Fibroblast of gingiva (primary cell): Measurements from ENCODE around the gene TSC1.

Experiments used
- DNase-seq: peaks from one replicate; pipeline ENCODE4 v3.0.0-alpha.2; 2011; ENCODE audit warnings: low read depth

TSC1 gene

GRCh38 chr9:132944294-132945185 is at the start of gene TSC1:
Gene TSC1, minus strand, starts transcription at chr9:132944616. Its CDS starts 15,744 bp downstream, at chr9:132928872.
- DNase-seq, result peak; percentile 98

- no peak for DNase-seq
Observed at GRCh38 chr9:132993511-132993939, 49.1 kb upstream of the TSC1 start.

DNA sequence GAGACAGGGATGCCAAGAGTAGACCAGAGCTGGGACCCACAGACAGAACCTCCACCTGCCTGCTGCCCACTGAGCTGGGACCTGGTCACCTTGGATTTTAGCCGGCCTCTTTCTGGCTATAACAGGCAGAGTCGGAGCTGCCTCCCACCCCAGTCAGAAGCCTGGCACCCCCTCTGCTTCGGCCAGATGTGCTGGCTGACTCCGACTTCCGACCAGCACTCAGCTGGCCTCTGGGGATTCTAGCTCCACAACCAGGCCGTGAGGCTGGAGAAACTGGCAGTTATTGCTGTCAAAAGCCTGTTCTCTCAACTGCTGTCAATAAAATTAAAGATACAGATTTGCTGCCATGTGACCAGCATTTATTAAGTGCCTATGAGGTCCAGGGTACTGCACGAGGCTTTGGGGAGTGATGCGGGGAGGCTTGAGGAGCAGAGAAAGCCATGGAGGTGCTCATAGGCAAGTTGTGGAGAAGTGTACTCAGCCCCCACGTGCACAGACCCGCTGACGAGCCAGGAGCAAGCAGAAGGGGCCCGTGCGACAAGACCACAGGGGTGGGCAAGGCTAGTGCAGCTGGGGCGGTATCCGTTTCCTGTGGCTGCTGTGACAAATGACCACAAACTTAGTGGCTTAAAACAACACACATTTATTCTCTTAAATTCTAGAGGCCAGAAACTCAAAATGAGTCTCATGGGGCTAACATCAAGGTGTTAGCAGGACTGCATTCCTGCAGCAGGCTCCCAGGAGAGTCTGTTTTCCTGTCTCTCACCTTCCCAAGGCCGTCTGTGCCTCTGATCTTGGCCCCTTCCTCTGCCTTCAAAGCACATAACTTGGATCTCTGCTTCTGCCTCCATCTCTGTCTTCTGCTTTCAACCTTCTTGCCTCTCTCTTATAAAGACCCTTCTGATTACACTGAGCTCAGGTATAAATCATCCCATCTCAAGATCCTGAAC is 47.2 kb upstream of the TSC1 start:
- DNase-seq, result no peak

DNA sequence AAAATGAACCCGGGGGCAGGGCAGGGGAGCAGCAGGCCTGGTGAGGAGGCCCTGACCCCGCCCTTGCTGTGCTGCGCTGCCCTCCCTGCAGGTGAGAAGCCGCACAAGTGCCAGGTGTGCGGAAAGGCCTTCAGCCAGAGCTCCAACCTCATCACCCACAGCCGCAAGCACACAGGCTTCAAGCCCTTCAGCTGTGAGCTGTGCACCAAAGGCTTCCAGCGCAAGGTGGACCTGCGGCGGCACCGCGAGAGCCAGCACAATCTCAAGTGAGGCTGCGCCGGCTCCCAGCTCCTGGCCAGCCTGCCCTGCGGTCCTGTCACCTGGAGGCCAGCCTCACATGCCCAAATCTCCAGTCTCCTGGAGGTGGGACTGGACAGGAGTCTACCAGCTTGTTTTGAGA is 46.4 kb upstream of the TSC1 start:
- DNase-seq, result no peak

- peak; percentile 6 for DNase-seq
Observed at GRCh38 chr9:132989998-132990557, 45.7 kb upstream of the TSC1 start.

DNA sequence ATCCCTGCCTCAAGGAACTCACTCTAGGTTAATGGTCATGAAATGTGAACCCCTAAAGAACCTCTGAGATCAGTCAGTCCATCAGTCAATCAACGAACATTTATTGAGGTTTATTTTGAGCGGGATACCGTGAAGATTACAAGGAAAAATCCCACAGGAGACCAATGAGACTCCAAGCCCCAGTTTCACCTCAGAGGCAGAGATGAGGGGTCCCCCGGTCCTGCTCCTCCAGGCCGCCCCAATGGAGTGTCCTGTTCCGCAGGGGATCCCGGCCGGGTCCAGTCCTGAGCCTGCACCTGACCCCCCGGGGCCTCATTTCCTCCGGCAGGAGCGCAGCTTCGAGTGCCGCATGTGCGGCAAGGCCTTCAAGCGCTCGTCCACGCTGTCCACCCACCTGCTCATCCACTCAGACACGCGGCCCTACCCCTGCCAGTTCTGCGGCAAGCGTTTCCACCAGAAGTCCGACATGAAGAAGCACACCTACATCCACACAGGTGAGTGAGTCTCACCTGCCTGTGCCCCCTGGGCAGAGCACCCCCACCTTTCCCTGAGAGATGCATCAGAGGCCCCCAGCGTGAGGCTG is 45.1 kb upstream of the TSC1 start:
- DNase-seq, result no peak

DNA sequence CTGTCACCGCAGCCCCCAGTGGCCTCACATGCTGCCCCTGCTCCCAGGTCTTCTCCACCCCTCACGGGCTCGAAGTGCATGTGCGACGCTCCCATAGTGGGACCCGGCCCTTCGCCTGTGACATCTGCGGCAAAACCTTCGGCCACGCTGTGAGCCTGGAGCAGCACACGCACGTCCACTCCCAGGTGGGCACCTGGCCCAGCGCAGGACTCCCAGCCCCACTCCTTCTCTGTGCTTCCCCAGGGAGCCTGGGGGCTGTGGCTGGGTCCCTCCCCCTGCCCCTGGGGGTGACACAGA is 44.5 kb upstream of the TSC1 start:
- no peak for DNase-seq

- no peak for DNase-seq
Observed at GRCh38 chr9:132988244-132989013, 44.0 kb upstream of the TSC1 start.

- DNase-seq, result no peak
Observed at GRCh38 chr9:132986640-132987620, 42.5 kb upstream of the TSC1 start.

- no peak for DNase-seq
Observed at GRCh38 chr9:132986114-132986513, 41.7 kb upstream of the TSC1 start.

DNA sequence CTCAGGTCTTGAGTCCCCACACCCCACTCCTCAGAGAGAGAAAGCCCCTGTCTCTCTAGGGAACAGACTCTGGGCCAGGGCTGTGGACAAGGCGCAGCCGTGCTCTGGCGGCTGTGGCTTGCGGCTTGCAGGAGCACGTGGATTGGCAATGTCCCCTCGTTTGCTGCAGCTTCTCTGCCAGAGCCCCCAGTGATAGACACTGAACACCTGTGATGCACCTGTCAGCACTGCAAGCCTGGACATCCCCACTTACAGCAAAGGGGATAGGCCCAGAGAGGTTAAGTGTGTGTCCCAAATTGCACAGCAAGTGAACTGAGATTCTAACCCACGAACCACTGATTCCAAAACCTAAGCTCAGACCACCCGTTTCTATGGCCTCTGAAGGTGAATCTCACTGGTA is 41.1 kb upstream of the TSC1 start:
- DNase-seq, result no peak

GRCh38 chr9:132985071-132985350 is 40.6 kb upstream of the TSC1 start:
- no peak for DNase-seq

DNA sequence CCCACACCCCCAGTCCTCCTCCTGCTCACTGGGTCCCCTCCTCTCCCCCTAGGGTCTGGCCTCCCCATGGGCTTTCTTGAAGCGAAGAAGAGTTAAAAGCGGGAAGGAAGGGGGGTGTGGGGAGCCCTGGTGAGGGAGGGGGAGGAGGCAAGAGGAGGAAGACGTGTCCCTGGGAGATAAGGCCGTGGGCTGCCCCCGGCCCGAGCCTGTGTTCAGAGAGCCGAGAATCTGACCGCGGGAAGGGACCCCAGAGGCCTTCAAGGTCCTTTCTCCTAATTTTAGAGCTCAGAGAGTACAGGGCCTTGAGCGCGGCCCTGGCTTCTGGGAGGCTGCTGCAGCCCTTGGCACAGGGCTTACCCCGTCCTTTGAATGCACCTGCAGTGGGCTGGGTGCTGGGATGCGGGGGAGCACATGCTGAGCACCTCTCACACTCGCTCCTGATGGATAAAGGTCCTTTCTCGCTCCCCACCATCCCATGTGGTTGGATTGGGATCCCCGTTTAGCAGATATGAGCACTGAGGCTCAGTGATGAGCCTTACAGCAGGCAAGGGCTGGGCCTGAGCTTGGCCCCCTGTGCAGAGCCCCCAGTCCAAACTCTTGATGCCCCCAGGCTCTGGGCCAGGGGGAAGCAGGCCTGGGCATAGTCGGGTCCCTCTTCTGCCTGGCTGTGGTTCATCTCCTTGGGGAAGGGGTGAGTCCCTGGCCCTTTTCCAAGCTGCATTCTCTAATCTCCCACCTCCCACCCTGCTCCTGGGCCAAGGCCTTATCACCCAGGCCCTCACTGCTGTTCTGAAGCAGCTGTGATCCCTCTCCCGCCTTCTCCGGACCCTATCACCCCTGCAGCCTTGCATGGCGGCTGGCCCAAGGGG is 40.0 kb upstream of the TSC1 start:
- DNase-seq, result no peak

- no peak for DNase-seq
Observed at GRCh38 chr9:132983491-132984201, 39.2 kb upstream of the TSC1 start.

- no peak for DNase-seq
Observed at GRCh38 chr9:132982458-132982857, 38.0 kb upstream of the TSC1 start.

GRCh38 chr9:132980157-132980556 is 35.7 kb upstream of the TSC1 start:
- no peak for DNase-seq

- DNase-seq, result no peak
Observed at GRCh38 chr9:132978451-132979131, 34.2 kb upstream of the TSC1 start, which contains the start of gene GFI1B. Gene GFI1B, plus strand, starts transcription at chr9:132978694. Its CDS starts 7,985 bp downstream, at chr9:132986679.

DNA sequence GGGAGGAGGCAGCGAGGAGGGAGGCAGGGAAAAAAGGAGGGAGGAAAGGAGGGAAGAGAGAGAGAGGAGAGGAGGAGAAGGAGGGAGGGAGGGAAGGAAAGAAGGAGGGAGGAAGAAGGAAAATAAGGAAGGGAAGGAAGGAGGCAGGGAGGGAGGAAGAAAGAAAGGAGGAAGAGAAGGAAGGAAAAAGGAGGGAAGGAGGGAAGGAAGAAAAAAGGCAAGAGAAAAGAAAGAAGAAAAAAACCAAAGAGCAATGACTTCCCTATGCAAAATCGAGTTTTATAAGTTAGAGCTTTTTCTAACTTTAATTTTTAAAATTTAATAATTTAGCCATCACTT is 33.7 kb upstream of the TSC1 start:
- no peak for DNase-seq
